GM21825 (cell line): ENCODE results near the gene NEB.

ENCODE experiments used
- ATAC-seq: cut with Tn5 transposase; IDR thresholded peaks from one replicate; pipeline ENCODE4 v1.9.1; 2021; ENCODE audit warnings: mild to moderate bottlenecking, moderate library complexity; ENCODE audit not compliant: unreplicated experiment

Gene NEB, protein sequence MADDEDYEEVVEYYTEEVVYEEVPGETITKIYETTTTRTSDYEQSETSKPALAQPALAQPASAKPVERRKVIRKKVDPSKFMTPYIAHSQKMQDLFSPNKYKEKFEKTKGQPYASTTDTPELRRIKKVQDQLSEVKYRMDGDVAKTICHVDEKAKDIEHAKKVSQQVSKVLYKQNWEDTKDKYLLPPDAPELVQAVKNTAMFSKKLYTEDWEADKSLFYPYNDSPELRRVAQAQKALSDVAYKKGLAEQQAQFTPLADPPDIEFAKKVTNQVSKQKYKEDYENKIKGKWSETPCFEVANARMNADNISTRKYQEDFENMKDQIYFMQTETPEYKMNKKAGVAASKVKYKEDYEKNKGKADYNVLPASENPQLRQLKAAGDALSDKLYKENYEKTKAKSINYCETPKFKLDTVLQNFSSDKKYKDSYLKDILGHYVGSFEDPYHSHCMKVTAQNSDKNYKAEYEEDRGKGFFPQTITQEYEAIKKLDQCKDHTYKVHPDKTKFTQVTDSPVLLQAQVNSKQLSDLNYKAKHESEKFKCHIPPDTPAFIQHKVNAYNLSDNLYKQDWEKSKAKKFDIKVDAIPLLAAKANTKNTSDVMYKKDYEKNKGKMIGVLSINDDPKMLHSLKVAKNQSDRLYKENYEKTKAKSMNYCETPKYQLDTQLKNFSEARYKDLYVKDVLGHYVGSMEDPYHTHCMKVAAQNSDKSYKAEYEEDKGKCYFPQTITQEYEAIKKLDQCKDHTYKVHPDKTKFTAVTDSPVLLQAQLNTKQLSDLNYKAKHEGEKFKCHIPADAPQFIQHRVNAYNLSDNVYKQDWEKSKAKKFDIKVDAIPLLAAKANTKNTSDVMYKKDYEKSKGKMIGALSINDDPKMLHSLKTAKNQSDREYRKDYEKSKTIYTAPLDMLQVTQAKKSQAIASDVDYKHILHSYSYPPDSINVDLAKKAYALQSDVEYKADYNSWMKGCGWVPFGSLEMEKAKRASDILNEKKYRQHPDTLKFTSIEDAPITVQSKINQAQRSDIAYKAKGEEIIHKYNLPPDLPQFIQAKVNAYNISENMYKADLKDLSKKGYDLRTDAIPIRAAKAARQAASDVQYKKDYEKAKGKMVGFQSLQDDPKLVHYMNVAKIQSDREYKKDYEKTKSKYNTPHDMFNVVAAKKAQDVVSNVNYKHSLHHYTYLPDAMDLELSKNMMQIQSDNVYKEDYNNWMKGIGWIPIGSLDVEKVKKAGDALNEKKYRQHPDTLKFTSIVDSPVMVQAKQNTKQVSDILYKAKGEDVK (N-terminal part only)

DNA sequence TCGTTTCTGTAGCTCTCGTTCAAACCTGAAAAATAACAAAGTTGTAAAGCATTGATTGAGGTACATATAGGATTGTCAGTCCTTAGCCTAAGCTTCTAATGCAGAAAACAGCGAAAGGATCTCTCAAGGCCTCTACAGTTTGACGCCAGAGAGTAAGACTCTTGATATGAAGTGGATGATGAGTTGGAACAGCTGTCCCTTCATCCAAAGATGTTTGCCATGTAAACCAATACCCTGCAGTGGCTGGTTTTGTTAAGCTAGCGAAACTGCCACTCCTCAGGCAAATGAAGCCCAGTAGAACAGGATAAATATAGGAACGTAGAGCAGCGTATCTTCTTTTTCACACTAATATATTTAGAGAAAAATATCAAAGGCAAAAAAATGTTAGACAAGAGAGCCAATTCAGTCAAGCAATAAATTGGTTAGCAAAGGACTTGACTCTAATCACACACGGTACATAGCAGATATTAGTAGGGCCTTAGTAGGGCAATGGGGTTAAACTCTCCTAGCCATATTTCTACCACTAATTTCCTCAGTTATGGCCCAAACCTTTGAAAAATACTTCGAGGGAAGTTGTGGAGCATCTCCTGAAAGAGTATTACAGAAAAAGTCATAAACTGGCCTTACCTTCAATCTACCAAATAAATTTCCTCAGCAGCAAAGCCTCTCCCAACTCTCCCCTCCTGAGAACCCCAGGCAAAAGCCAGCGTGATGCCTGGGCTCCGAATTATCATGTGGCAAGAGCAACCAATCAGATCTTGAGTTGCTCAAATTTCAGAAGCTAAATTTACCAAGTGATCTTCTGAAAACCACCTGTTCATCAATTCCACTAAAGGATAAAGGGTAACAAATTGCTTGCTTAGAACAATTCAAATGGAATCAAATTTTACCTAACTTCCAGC, at the start of gene NEB:
TSS of gene NEB (minus strand) at position 706 of the 902 bp plus-strand sequence. CDS start 1,320 bp downstream, outside the sequence.
- ATAC-seq: no peak

- no peak for ATAC-seq
Observed at GRCh38 chr2:151783133-151783520, 48.9 kb upstream of the NEB start.

DNA sequence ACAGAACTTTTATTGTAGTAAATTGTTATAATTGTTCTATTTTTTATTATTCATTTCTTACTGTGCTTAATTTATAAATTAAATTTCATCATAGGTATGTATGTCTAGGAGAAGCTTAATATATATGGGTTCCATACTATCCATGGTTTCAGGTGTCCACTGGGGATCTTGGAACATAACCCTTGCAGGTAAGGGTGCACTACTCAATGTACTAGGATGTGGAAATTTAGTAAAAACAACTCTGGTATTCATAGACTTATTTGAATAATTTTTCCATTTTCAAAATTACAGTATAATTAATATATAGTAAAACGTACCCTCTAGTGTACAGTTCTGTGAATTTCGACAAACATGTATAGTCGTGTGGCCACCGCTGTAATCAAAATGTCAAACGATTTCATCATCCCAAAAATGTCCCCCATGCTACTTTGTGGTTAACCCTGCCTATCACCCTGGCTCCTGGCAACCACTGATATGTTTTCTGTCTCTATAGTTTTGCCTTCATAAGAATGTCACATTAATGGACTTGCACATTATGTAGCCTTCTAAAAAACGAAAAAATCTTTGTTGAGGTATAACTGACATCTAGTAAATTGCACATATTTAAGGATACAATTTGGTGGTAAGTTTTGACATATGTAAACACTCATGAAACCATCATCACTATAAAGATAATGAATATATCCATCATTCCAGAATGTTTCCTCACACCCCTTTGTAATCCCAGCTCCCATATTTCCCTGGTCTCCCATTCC, 48.3 kb upstream of the NEB start:
- ATAC-seq: no peak

GRCh38 chr2:151781642-151782041, 47.4 kb upstream of the NEB start:
- ATAC-seq: no peak

- no peak for ATAC-seq
Observed at GRCh38 chr2:151780938-151781337, 46.7 kb upstream of the NEB start.

- no peak for ATAC-seq
Observed at GRCh38 chr2:151777935-151778334, 43.7 kb upstream of the NEB start.

DNA sequence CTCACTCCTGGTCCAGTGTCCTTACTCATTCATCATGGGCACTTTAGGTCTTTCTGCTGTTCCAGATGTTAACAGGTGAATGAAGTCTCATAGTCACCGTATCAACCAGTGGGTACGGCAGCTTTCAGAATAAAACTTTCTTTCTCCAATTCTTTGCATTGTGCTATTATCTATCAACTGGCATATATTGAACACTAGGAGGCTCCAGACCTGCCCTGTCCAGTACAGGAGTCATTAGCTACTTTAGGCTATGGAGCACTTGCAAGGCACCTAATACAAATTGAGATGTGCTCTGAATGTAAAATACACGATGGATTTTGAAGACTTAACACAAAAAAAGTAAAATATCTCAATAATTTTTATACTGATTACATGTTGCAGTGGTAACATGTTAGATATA, 43.2 kb upstream of the NEB start:
- no peak for ATAC-seq

GRCh38 chr2:151776367-151776766, 42.1 kb upstream of the NEB start:
- ATAC-seq: no peak

GRCh38 chr2:151775057-151775740, 40.9 kb upstream of the NEB start:
- no peak for ATAC-seq

GRCh38 chr2:151774506-151774905, 40.2 kb upstream of the NEB start:
- ATAC-seq: no peak

DNA sequence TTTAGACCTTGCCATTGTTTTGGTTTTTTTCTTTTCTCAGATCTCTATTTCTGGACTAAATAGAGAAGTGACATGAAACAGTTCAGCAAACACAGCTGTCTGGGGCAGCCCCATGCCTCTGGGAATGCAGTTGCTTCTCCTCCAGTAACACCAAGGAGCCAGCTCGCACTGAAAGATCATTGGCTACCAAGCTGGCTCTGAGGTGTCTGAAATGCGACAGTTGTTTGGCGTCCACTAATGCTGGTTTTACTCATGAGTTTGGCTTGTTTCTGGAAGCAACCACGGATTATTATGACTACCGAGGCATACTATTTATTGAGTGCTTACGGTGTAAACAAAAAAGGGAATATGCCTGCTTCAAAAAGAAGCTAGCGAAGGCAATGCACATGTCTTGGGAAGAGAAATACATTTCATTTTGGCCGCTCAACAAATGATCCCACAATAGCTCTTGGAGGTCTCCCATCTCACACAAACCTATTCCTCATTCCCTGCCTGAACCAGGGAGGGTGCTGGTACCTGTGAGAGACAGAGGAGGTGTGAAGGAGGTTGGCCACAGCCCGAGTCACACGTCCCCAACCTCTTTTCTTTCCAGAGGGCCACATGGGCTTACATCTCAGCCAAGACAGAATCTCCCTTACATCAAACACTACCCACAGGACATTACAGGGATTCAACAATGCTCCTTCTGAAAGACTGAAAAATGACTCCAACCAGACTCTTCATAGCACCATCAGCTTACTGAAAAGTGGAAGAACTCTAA, 37.5 kb upstream of the NEB start:
- peak; percentile 97 for ATAC-seq

DNA sequence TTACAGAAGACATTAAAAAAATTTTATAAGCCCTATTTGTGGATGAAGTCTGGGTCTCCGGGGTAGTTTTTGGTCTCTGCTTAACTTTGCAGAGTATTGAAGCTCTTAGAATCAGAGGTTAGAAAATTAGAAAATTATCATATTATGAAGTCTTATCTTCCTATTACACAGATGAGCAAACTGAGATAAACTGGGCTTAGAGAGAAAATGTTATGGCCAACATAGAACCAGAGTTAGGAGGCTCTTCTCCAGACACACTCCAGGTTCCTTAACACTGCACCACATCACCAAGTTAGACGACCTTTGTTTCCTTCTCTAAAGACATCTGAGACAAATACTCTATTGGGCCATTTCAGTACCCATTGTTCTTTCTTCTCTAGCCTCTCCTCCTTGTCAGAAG, 36.7 kb upstream of the NEB start:
- no peak for ATAC-seq

GRCh38 chr2:151769606-151770005, 35.3 kb upstream of the NEB start:
- ATAC-seq: no peak

DNA sequence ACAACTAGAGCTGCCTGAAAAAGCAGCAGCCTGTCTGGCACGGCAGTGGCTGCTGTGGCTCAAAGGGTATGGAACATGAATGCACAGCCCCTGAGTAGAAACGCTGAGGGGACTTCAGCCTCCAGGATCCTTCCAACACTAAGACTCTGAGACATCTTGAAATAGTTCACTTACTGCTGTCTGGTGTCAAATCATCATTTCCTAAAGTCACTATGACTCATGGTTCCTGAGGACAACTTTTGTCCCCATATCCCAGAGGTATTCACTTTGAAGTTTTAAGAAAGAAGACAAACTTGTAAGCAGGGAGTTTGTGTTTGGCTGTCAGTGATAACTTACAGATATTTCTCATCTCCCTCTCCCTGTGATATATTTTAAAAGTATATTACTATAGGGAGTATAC, 33.3 kb upstream of the NEB start:
- ATAC-seq: no peak

DNA sequence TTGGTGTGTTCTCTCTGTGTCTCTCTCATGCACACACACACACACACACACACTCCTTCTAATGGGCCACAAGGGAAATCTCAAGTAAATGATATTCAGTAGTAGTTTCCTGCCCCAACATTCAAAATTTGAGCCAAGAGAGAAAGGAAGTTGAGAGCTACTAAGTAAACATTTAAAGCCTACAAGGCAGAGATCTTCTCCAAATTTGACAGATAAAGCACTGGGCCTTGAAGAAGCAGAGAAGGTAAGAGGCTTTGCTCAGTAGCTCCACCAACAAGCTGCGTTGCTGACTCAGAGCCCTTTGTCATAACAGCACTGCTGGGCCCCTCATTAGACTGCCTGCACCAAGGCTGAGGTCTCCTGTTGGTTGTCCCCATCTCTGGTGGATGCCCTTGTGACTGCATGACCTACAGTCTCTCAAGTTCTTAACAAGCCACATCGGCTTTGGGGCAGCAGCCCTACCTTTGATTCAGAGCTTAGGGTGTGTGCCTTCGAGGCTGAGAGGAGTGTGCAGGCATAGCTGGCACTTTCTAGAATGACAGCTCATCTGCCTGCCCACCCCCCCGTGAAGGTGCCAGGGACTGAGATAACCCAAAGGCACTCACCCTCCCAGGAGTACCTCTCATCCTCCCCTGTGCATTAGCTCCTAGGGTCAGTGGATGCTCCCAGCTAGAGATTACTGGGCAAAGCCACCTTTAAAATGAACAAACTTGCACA, 32.3 kb upstream of the NEB start:
- peak; percentile 39 for ATAC-seq

- ATAC-seq: no peak
Observed at GRCh38 chr2:151765760-151766410, 31.6 kb upstream of the NEB start.

GRCh38 chr2:151762694-151763093, 28.4 kb upstream of the NEB start:
- no peak for ATAC-seq
